GM18519 (cell line): ENCODE results near the gene TSPAN10.

Source experiments
- ATAC-seq: cut with Tn5 transposase; IDR thresholded peaks from one replicate; pipeline ENCODE4 v1.9.1; 2021; ENCODE audit warnings: mild to moderate bottlenecking, moderate library complexity; ENCODE audit not compliant: unreplicated experiment, low FRiP score

TSPAN10 gene

GRCh38 chr17:81630274-81630673, 6.7 kb upstream of the TSPAN10 start:
- no peak for ATAC-seq

- ATAC-seq: no peak
Observed at GRCh38 chr17:81631482-81631881, 5.5 kb upstream of the TSPAN10 start.

GRCh38 chr17:81635431-81635830, 1.6 kb upstream of the TSPAN10 start:
- ATAC-seq: no peak

- ATAC-seq: no peak
Observed at GRCh38 chr17:81635973-81636504, 957 bp upstream of the TSPAN10 start.

- ATAC-seq: no peak
Observed at GRCh38 chr17:81638683-81639082, 1.7 kb downstream of the TSPAN10 start.

- no peak for ATAC-seq
Observed at GRCh38 chr17:81640011-81640410, 3.0 kb downstream of the TSPAN10 start.

GRCh38 chr17:81641825-81642489, 5.0 kb downstream of the TSPAN10 start:
- ATAC-seq: no peak

GRCh38 chr17:81644496-81644895, 7.5 kb downstream of the TSPAN10 start:
- ATAC-seq: no peak

- no peak for ATAC-seq
Observed at GRCh38 chr17:81644976-81645952, 8.3 kb downstream of the TSPAN10 start.

GRCh38 chr17:81646869-81647600, 10.0 kb downstream of the TSPAN10 start:
- no peak for ATAC-seq

GRCh38 chr17:81647640-81648012, 10.6 kb downstream of the TSPAN10 start:
- ATAC-seq: no peak

GRCh38 chr17:81648013-81648706, 11.2 kb downstream of the TSPAN10 start:
- ATAC-seq: no peak

GRCh38 chr17:81648707-81649085, 11.7 kb downstream of the TSPAN10 start:
- no peak for ATAC-seq

GRCh38 chr17:81650951-81651350, 14.0 kb downstream of the TSPAN10 start:
- ATAC-seq: no peak

- no peak for ATAC-seq
Observed at GRCh38 chr17:81651692-81652091, 14.7 kb downstream of the TSPAN10 start.

- no peak for ATAC-seq
Observed at GRCh38 chr17:81652906-81653771, 16.1 kb downstream of the TSPAN10 start.

GRCh38 chr17:81655378-81656117, 18.6 kb downstream of the TSPAN10 start:
- ATAC-seq: no peak

GRCh38 chr17:81656118-81656743, 19.2 kb downstream of the TSPAN10 start, which contains the start of gene PDE6G:
PDE6G (minus strand) TSS chr17:81656542; CDS start chr17:81653305, 3,237 bp downstream.
- ATAC-seq: no peak
